ENCODE results near the gene ADORA1. TPM values are rescaled to one million over a fixed set of nuclear protein-coding genes. Genes with fewer than 3 reads are reported as not detected.

The ADORA1 gene
- polyA plus RNA-seq, 1 experiment: 2.4 TPM

GRCh38 chr1:203126866-203127665 is 460 bp upstream of the ADORA1 start:
- POLR2A ChIA-PET: interaction anchor here (0.6 to 1.1 kb wide), 2 partner anchors 10 to 44 kb away, joined by 12 to 13 read pairs; no protein-coding TSS in a partner anchor
- CTCF ChIA-PET: interaction anchor here (0.6 to 14.0 kb wide), 23 partner anchors 9 to 212 kb away, joined by 3 to 183 read pairs (median 4); partner anchors contain the start of gene MYBPH
- Histone ChIP-seq H3K4me3 (ENCODE audit: low read depth, low read length) (peak overlapping the region; percentile 41), H3K36me3 (ENCODE audit: control insufficient read depth, insufficient read depth, low read length) (no peaks in the 10 kb centered on the region), H3K27me3 (ENCODE audit: control insufficient read depth, insufficient read depth, low read length) (peaks cover 10% of the 10 kb centered on the region)
- no peak for TF ChIP-seq CTCF (IDR thresholded peaks at IDR 0.05; ENCODE audit: insufficient read depth, low read depth, low read length)
- no peak for DNase-seq (ENCODE audit: low read depth)

GRCh38 chr1:203128431-203128715 is 847 bp downstream of the ADORA1 start:
- no peak for TF ChIP-seq CTCF (IDR thresholded peaks at IDR 0.05; ENCODE audit: insufficient read depth, low read depth, low read length)
- Histone ChIP-seq H3K36me3 (ENCODE audit: control insufficient read depth, insufficient read depth, low read length) (no peaks in the 10 kb centered on the region), H3K27me3 (ENCODE audit: control insufficient read depth, insufficient read depth, low read length) (peaks cover 8% of the 10 kb centered on the region), H3K4me3 (ENCODE audit: low read depth, low read length) (peak overlapping the region; percentile 41)
- ChIA-PET POLR2A (no interaction called here), CTCF (interaction anchor here (0.9 to 14.0 kb wide), 11 partner anchors 10 to 141 kb away, joined by 3 to 183 read pairs (median 15); partner anchors contain the start of gene MYBPH)
- no peak for DNase-seq (ENCODE audit: low read depth)

- no peak for TF ChIP-seq CTCF (IDR thresholded peaks at IDR 0.05; ENCODE audit: insufficient read depth, low read depth, low read length)
- no peaks in the 10 kb centered on the region for H3K36me3 ChIP-seq (ENCODE audit: control insufficient read depth, insufficient read depth, low read length)
- no peak for DNase-seq (ENCODE audit: low read depth)
- ChIA-PET POLR2A (no interaction called here), CTCF (interaction anchor here (0.9 to 14.0 kb wide), 10 partner anchors 8 to 141 kb away, joined by 3 to 183 read pairs (median 25); partner anchors contain the start of gene MYBPH)
- peaks cover 4% of the 10 kb centered on the region for H3K27me3 ChIP-seq (ENCODE audit: control insufficient read depth, insufficient read depth, low read length)
- no peak overlapping the region for H3K4me3 ChIP-seq (ENCODE audit: low read depth, low read length)
Observed at GRCh38 chr1:203128716-203129500, 1.4 kb downstream of the ADORA1 start.

- ChIA-PET CTCF (interaction anchor here (0.8 to 7.1 kb wide), 8 partner anchors 8 to 140 kb away, joined by 3 to 67 read pairs (median 4); no protein-coding TSS in a partner anchor), POLR2A (no interaction called here)
- TF ChIP-seq CTCF (IDR thresholded peaks at IDR 0.05; ENCODE audit: insufficient read depth, low read depth, low read length): no peak
- Histone ChIP-seq H3K4me3 (ENCODE audit: low read depth, low read length) (no peak overlapping the region), H3K36me3 (ENCODE audit: control insufficient read depth, insufficient read depth, low read length) (no peaks in the 10 kb centered on the region), H3K27me3 (ENCODE audit: control insufficient read depth, insufficient read depth, low read length) (no peaks in the 10 kb centered on the region; the same call in 1 of the 2 replicates)
- no peak for DNase-seq (ENCODE audit: low read depth)
Observed at GRCh38 chr1:203129501-203130231, 2.1 kb downstream of the ADORA1 start.
